Astrocyte (in vitro differentiated cells and primary cell): ENCODE measurements around the gene ARAP1. TPM values are rescaled to one million over a fixed set of nuclear protein-coding genes. Genes with fewer than 3 reads are reported as not detected.

Experiments used
- DNase-seq: peaks from one replicate; pipeline ENCODE4 v3.0.0-alpha.2; 2010; ENCODE audit warnings: low read depth
- FAIRE-seq: peaks from 2 replicates; lab custom pipeline; 2011; peaks lifted over from hg19 to GRCh38; lab: Jason Lieb, UNC
- H2AFZ ChIP-seq: 2 replicates; pipeline ENCODE4 v1.6.0; 2012; ENCODE audit warnings: low read depth, low read length, inconsistent platforms
- H3K27ac ChIP-seq: 2 replicates; pipeline ENCODE4 v1.5.1; 2011; ENCODE audit warnings: low read depth, low read length, inconsistent platforms
- H3K27me3 ChIP-seq: 2 replicates; pipeline ENCODE4 v1.6.0; 2011; ENCODE audit warnings: low read length, inconsistent platforms; ENCODE audit not compliant: insufficient read depth
- H3K36me3 ChIP-seq: 2 replicates; pipeline ENCODE4 v1.5.1; 2011; ENCODE audit warnings: low read length, inconsistent platforms; ENCODE audit not compliant: insufficient read depth
- H3K4me1 ChIP-seq: 2 replicates; pipeline ENCODE4 v1.5.1; 2011; ENCODE audit warnings: low read length, inconsistent platforms; ENCODE audit not compliant: insufficient read depth
- H3K4me2 ChIP-seq: 2 replicates; pipeline ENCODE4 v1.6.0; 2012; ENCODE audit warnings: low read length, inconsistent platforms
- H3K4me3 ChIP-seq: 2 replicates; pipeline ENCODE4 v1.5.1; 2011; ENCODE audit warnings: low read depth, mild to moderate bottlenecking, low read length, inconsistent platforms; ENCODE audit not compliant: insufficient read depth
- H3K79me2 ChIP-seq: 2 replicates; pipeline ENCODE4 v1.6.0; 2012; ENCODE audit warnings: mild to moderate bottlenecking, low read length, inconsistent platforms; ENCODE audit not compliant: insufficient read depth
- H3K9ac ChIP-seq: 2 replicates; pipeline ENCODE4 v1.6.0; 2012; ENCODE audit warnings: mild to moderate bottlenecking, low read length, inconsistent platforms
- H3K9me3 ChIP-seq: 2 replicates; pipeline ENCODE4 v1.5.1; 2012; ENCODE audit warnings: low read depth, mild to moderate bottlenecking, low read length, inconsistent platforms; ENCODE audit not compliant: insufficient read depth
- H4K20me1 ChIP-seq: 2 replicates; pipeline ENCODE4 v1.6.0; 2012; ENCODE audit warnings: low read length, inconsistent platforms; ENCODE audit not compliant: insufficient read depth
- H3K27ac Mint-ChIP-seq: one replicate; pipeline ENCODE4 v1.8.0; 2021; ENCODE audit warnings: mild to moderate bottlenecking, mixed read lengths; ENCODE audit not compliant: unreplicated experiment
- H3K27me3 Mint-ChIP-seq: one replicate; pipeline ENCODE4 v1.8.0; 2021; ENCODE audit warnings: low read depth, mixed read lengths; ENCODE audit not compliant: unreplicated experiment
- H3K36me3 Mint-ChIP-seq: one replicate; pipeline ENCODE4 v1.8.0; 2021; ENCODE audit warnings: low read depth, mixed read lengths; ENCODE audit not compliant: unreplicated experiment
- H3K4me1 Mint-ChIP-seq: one replicate; pipeline ENCODE4 v1.8.0; 2021; ENCODE audit warnings: low read depth, mixed read lengths; ENCODE audit not compliant: unreplicated experiment
- H3K4me3 Mint-ChIP-seq: one replicate; pipeline ENCODE4 v1.8.0; 2021; ENCODE audit warnings: mild to moderate bottlenecking, moderate library complexity, mixed read lengths; ENCODE audit not compliant: unreplicated experiment
- H3K9me3 Mint-ChIP-seq: one replicate; pipeline ENCODE4 v1.8.0; 2021; ENCODE audit warnings: mild to moderate bottlenecking, mixed read lengths; ENCODE audit not compliant: unreplicated experiment
- EZH2 ChIP-seq: IDR thresholded peaks from 2 replicates; pipeline ENCODE4 v1.6.1; 2012; ENCODE audit warnings: mild to moderate bottlenecking, low read length, inconsistent platforms; ENCODE audit not compliant: insufficient read depth
- total RNA-seq: library from RNA; stranded (reverse); gene quantifications from 2 replicates; pipeline ENCODE4 v1.2.1, GENCODE V29; 2021
- TF ChIP-seq, protein P1 (sequence below): IDR thresholded peaks from 2 replicates; pipeline ENCODE4 v1.5.1; 2011; ENCODE audit warnings: low read depth, mild to moderate bottlenecking, inconsistent platforms, low read length, moderate library complexity; ENCODE audit not compliant: insufficient read depth

The ARAP1 gene
- total RNA-seq, 1 donor from 2014 or later, result 31.9 TPM

DNA sequence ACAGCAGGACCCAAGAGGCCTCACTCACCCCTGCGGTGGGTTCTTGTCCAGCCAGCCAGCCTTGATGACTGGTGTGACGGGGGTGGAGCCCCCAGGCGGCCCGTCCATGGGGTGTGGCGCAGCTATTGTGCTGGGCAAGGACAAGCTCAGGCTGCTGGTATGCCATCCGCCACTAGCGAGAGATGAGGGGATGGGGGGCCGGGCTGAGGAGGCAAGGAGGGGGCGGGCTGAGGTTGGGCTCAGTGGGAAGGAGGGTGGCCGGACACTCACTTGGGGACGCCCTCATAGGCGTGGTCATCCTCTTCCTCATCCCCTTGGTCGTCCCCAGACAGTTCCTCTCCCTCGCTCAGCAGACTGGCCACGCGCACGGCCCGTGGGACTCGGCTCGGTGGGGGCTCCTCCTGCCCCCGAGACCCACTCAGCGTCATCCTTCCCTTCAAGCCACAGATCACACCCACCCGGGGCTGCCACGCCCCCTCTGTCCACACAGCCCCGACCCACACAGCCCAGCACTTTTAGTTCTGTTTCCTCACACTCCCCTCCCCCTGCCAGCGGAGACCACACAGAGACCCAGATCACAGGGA lies 39.9 kb downstream of the ARAP1 start:
- peak overlapping the region; percentile 46 for H3K9ac ChIP-seq
- H3K27ac ChIP-seq, result no peak overlapping the region
- H3K4me1 Mint-ChIP-seq, result peaks cover 6% of the 10 kb centered on the region
- FAIRE-seq (no peak), DNase-seq (peak; percentile 12)
- H3K4me3 ChIP-seq, result no peak overlapping the region
- H3K4me2 ChIP-seq, result peak overlapping the region; percentile 77
- no peak overlapping the region for H2AFZ ChIP-seq
- H3K4me1 ChIP-seq, result peaks cover 8% of the 10 kb centered on the region
- peaks cover 24% of the 10 kb centered on the region for H3K36me3 Mint-ChIP-seq
- H3K79me2 ChIP-seq, result peaks cover 13% of the 10 kb centered on the region
- H4K20me1 ChIP-seq, result peaks cover 74% of the 10 kb centered on the region
- H3K27me3 ChIP-seq, result no peaks in the 10 kb centered on the region
- H3K9me3 ChIP-seq, result no peaks in the 10 kb centered on the region
- no peak overlapping the region for H3K27ac Mint-ChIP-seq
- TF ChIP-seq, protein P1, sequence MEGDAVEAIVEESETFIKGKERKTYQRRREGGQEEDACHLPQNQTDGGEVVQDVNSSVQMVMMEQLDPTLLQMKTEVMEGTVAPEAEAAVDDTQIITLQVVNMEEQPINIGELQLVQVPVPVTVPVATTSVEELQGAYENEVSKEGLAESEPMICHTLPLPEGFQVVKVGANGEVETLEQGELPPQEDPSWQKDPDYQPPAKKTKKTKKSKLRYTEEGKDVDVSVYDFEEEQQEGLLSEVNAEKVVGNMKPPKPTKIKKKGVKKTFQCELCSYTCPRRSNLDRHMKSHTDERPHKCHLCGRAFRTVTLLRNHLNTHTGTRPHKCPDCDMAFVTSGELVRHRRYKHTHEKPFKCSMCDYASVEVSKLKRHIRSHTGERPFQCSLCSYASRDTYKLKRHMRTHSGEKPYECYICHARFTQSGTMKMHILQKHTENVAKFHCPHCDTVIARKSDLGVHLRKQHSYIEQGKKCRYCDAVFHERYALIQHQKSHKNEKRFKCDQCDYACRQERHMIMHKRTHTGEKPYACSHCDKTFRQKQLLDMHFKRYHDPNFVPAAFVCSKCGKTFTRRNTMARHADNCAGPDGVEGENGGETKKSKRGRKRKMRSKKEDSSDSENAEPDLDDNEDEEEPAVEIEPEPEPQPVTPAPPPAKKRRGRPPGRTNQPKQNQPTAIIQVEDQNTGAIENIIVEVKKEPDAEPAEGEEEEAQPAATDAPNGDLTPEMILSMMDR, result no peak
- TF ChIP-seq EZH2, result no peak
- no peaks in the 10 kb centered on the region for H3K9me3 Mint-ChIP-seq
- H3K27me3 Mint-ChIP-seq, result peaks cover 2% of the 10 kb centered on the region
- no peak overlapping the region for H3K4me3 Mint-ChIP-seq
- peaks cover 5% of the 10 kb centered on the region for H3K36me3 ChIP-seq

DNA sequence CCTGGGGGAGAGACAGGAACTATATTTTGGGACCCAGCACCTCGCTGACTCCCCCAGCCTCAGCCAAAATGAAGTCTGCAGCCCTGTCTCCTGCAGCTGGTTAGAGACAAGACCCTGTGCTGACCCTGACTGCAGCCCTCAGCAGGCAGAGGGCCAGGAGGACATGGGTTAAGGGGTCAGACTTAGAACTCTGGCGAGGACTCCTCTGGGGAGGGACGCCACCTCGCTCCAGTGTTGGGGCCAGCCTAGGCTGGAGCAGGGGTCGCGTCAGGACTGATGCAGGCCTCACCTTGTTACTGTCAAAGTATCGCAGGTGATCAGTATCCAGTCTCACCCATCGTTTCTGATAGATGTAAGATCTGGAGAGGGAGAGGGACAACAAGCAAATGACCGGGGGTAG lies 41.1 kb downstream of the ARAP1 start:
- DNase-seq, result no peak
- H3K9ac ChIP-seq, result no peak overlapping the region
- peaks cover 5% of the 10 kb centered on the region for H3K4me1 ChIP-seq
- FAIRE-seq, result no peak
- Mint-ChIP-seq H3K36me3 (peaks cover 35% of the 10 kb centered on the region), H3K27ac (no peak overlapping the region), H3K4me1 (peaks cover 10% of the 10 kb centered on the region), H3K27me3 (peaks cover 2% of the 10 kb centered on the region), H3K4me3 (no peak overlapping the region), H3K9me3 (no peaks in the 10 kb centered on the region)
- H3K27me3 ChIP-seq, result no peaks in the 10 kb centered on the region
- no peaks in the 10 kb centered on the region for H3K9me3 ChIP-seq
- peaks cover 9% of the 10 kb centered on the region for H3K36me3 ChIP-seq
- peaks cover 68% of the 10 kb centered on the region for H4K20me1 ChIP-seq
- H3K4me2 ChIP-seq, result no peak overlapping the region
- no peak overlapping the region for H2AFZ ChIP-seq
- H3K27ac ChIP-seq, result no peak overlapping the region
- H3K4me3 ChIP-seq, result no peak overlapping the region
- peaks cover 9% of the 10 kb centered on the region for H3K79me2 ChIP-seq
- TF ChIP-seq, protein P1, result no peak
- no peak for TF ChIP-seq EZH2

DNA sequence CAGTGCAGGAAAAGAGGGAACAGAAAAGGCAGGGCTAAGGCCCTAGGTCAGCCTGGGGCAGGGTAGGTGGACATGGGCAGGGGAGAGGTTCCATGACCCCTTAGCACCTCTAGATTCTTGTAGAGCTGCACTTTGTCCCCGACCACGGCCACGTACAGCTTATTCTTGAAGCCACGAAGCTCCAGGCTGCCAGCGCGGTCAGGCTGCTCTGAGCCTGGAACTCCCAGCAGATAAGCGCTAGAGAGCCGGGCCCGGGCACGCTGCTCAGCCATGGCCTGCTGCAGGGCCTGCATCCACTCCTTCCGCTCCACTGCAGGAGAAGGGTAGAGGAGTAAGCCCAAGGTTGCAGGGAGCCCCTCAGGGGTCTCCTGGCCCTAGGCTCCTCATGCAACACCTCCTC lies 41.9 kb downstream of the ARAP1 start:
- H3K27me3 ChIP-seq, result no peaks in the 10 kb centered on the region
- peaks cover 66% of the 10 kb centered on the region for H4K20me1 ChIP-seq
- peaks cover 4% of the 10 kb centered on the region for H3K4me1 ChIP-seq
- H3K4me1 Mint-ChIP-seq, result peaks cover 17% of the 10 kb centered on the region
- TF ChIP-seq EZH2, result no peak
- TF ChIP-seq, protein P1, result no peak
- peaks cover 9% of the 10 kb centered on the region for H3K79me2 ChIP-seq
- FAIRE-seq (no peak), DNase-seq (no peak)
- H3K9me3 Mint-ChIP-seq, result no peaks in the 10 kb centered on the region
- H3K9me3 ChIP-seq, result no peaks in the 10 kb centered on the region
- H3K4me2 ChIP-seq, result no peak overlapping the region
- peaks cover 2% of the 10 kb centered on the region for H3K27me3 Mint-ChIP-seq
- H3K9ac ChIP-seq, result no peak overlapping the region
- H3K36me3 ChIP-seq, result peaks cover 9% of the 10 kb centered on the region
- H2AFZ ChIP-seq, result no peak overlapping the region
- no peak overlapping the region for H3K27ac ChIP-seq
- peaks cover 35% of the 10 kb centered on the region for H3K36me3 Mint-ChIP-seq
- no peak overlapping the region for H3K27ac Mint-ChIP-seq
- no peak overlapping the region for H3K4me3 Mint-ChIP-seq
- no peak overlapping the region for H3K4me3 ChIP-seq
